Measurements from ENCODE around the gene GNB5.
"Not testable (repeated sequence)": the region's sequence is repeated elsewhere in the genome, so short reads cannot be mapped to it uniquely, and the experiment has no call there.

Gene GNB5

GRCh38 chr15:52170199-52170598, 21.0 kb downstream of the GNB5 start:
- not testable (repeated sequence) for DNase-seq (ENCODE audit: low read depth)

- not testable (repeated sequence) for DNase-seq (ENCODE audit: low read depth)
Observed at GRCh38 chr15:52165494-52166131, 25.6 kb downstream of the GNB5 start.

- no peak for DNase-seq (ENCODE audit: low read depth)
Observed at GRCh38 chr15:52164631-52165265, 26.4 kb downstream of the GNB5 start.

DNA sequence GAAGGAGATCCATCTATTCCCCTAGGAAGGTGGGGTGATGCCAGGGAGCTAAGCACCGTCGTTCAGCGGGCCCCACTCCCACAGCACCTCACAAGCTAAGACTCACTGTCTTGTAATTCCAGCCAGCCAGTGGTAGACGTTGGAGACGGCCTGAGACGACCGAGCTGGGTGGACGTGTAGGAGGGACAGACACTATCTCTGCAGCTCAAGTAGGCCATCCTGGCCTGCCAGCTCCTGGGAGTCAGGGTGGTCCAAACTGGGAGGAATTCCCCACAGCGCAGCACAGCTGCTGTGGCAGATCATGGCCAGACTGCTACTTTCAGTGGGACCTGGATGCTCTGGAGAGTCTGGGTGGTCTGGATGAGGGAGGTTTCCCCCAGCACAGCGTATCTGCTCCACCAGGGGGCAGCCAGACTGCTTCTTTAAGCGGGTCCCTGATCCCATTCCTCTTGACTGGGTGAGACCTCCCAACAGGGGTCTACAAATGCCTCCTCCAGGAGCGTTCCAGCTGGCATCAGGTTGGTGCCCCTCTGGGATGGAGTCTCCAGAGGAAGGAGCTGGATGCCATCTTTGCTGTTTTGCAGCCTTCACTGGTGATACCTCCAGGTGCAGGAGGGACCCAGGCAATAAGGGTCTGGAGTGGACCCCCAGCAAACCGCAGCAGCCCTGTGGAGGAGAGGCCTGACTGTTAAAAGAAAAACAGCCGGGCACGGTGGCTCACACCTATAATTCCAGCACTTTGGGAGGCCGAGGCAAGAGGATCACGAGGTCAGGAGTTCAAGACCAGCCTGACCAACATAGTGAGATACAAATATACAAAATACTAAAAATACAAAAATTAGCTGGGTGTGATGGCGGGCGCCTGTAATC, 27.6 kb downstream of the GNB5 start:
- no peak for DNase-seq (ENCODE audit: low read depth)

DNA sequence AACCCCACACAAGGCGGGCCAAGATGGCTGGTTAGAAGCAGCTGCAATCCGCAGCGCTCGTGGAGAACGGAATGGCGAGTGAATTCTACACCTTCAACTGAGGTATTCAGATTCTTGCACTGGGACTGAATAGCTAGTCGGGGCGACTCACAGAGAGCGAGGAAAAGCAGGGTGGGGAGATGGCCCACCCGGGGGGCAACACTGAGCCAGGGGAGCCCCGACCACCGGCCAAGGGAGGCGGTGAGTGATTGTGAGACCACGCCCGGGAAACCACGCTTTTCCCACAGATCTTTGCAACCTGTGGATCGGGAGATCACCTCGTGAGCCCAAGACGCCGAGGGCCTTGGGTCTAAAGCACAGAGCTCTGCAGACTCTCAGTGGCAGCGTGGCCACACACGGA, 28.3 kb downstream of the GNB5 start:
- DNase-seq (ENCODE audit: low read depth): no peak

DNA sequence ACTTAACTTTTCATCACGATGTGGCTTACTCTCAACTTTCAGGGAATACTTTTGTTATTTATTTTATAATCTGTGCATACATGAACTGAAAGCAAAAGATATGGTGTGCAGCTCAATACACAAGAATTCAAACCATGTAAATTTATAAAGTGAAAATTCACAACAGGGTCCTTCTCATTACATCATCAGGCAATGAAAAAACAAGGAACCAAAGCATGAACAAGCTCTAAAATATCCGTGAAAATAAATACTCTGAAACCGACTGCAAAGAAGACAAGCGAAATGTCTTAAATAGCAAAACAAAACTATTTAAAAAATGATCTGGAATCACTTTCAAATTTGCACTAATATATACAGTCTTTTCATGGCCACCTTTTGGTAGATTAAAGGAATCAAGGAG, 28.9 kb downstream of the GNB5 start:
- DNase-seq (ENCODE audit: low read depth): no peak

DNA sequence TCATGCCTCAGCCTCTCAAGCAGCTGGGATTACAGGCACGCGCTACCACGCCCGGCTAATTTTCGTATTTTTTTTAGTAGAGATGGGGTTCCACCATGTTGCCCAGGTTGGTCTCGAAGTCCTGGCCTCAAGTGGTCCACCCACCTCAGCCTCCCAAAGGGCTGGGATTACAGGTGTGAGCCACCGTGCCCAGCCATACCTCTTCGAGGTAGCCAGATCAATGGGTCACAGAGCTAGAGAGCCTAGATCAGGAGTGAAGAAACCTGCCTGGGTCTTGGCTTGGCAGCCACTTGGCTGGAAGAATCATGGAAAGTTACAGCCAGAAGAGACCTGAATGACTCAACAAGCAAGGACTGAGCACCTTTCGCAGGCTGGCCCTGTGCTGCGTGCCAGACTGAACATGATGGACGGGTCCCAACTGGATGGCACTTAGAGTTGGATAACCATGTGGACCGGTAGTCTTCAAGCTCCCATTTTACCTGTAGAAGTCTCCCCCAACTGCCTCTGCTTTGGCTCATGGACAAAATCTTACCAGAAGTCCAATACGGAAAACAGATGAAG, 29.7 kb downstream of the GNB5 start:
- DNase-seq (ENCODE audit: low read depth): no peak

GRCh38 chr15:52159645-52160044, 31.5 kb downstream of the GNB5 start:
- no peak for DNase-seq (ENCODE audit: low read depth)

- DNase-seq (ENCODE audit: low read depth): no peak
Observed at GRCh38 chr15:52158084-52158765, 33.0 kb downstream of the GNB5 start.

GRCh38 chr15:52155878-52156277, 35.3 kb downstream of the GNB5 start:
- no peak for DNase-seq (ENCODE audit: low read depth)

GRCh38 chr15:52154896-52155865, 36.0 kb downstream of the GNB5 start:
- no peak for DNase-seq (ENCODE audit: low read depth)

- no peak for DNase-seq (ENCODE audit: low read depth)
Observed at GRCh38 chr15:52153900-52154895, 37.0 kb downstream of the GNB5 start.

- no peak for DNase-seq (ENCODE audit: low read depth)
Observed at GRCh38 chr15:52151353-52151752, 39.8 kb downstream of the GNB5 start.

- DNase-seq (ENCODE audit: low read depth): no peak
Observed at GRCh38 chr15:52150871-52151270, 40.3 kb downstream of the GNB5 start.

DNA sequence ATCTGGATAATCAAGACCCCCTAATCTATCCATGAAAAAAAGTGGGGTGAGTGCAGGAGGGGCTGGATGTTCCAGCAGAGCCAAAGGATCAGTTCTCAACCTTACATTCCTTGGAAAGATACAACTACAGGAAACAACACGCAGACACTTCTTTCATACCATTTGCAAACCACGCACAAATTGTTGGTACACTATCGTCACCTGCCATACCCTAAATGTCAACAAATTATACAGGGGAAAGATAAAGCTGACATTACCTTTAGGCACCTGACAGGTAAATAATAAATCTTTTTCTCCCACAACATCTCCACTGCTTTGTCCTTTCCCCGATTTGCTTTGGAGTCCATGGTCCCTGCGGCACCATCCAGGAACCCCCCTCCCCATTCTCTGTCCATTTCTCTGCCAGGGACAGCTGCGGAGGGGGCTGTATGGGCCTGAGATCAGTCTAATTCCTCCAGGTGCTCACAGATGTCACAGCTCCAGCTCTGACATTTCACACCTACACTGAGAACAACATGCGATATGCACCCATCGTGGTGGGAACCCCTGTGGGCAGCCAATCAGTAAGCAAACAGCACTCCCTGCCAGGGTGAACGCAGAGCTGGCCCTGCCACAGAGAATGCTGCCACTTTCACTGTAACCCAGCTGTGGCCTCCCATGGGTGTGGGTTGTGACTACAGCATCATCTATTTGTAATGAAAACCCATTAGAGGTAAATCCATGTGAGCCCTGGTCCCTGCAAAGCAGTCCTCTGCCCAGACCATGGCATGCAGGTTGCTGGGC, 41.0 kb downstream of the GNB5 start:
- DNase-seq (ENCODE audit: low read depth): no peak

GRCh38 chr15:52148403-52148802, 42.8 kb downstream of the GNB5 start:
- DNase-seq (ENCODE audit: low read depth): no peak

GRCh38 chr15:52146776-52147175, 44.4 kb downstream of the GNB5 start:
- DNase-seq (ENCODE audit: low read depth): no peak

DNA sequence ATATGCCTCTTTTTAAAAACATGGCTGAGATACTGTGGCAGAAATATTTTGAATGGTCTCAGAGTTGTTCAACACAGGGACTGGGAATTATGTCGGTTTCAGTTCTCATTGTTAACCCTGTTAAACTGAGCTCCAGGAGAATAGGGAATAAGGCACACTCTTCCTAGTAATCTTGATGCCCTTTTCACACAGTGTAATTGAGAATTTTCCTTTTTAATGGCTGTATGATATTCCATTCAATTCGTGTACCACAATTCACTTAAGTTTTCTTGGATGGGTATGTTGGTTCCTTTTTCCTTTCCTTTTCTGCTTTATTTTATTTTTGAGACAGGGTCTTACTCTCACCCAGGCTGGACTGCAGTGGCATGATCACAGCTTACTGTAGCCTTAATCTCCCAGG, 44.9 kb downstream of the GNB5 start:
- no peak for DNase-seq (ENCODE audit: low read depth)

- DNase-seq (ENCODE audit: low read depth): no peak
Observed at GRCh38 chr15:52144656-52145178, 46.5 kb downstream of the GNB5 start.

Data from T follicular helper cell (primary cell).